ENCODE data around the gene ACMSD.

DNA sequence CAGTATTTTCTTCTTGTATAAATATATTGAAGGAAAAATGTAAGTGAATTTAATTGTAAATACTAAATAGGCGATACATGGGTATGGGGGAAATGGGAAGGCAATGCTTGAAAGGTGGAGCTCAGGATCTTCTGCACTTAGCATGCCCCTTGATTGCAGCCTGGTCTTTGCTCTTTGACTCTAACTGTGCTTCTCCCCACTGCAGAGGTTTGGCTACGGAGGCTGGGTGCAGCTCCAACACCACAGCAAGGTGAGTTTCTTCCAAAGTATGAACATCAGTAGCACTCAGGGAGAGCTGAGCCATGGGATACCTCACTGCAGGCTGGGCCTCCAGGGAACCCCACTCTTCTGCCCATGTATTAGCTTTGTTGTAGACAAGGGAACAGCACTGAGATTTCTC lies 6.6 kb downstream of the ACMSD start:
- TF ChIP-seq ESRRA (IDR thresholded peaks at IDR 0.05; ENCODE audit: borderline replicate concordance, low read length) (no peak), JUNB (IDR thresholded peaks at IDR 0.05) (no peak), HDAC2 (IDR thresholded peaks at IDR 0.05) (no peak), RAD21 (conservative IDR thresholded peaks at IDR 0.05 in 1 of 2, IDR thresholded peaks at IDR 0.05 in 1 of 2) (no peak), REST (IDR thresholded peaks at IDR 0.05) (no peak), PHF8 (IDR thresholded peaks at IDR 0.05; ENCODE audit: borderline replicate concordance, low read depth) (no peak), MAFK (IDR thresholded peaks at IDR 0.05; ENCODE audit: partially characterized antibody) (no peak)
- TF ChIP-seq, protein P1, sequence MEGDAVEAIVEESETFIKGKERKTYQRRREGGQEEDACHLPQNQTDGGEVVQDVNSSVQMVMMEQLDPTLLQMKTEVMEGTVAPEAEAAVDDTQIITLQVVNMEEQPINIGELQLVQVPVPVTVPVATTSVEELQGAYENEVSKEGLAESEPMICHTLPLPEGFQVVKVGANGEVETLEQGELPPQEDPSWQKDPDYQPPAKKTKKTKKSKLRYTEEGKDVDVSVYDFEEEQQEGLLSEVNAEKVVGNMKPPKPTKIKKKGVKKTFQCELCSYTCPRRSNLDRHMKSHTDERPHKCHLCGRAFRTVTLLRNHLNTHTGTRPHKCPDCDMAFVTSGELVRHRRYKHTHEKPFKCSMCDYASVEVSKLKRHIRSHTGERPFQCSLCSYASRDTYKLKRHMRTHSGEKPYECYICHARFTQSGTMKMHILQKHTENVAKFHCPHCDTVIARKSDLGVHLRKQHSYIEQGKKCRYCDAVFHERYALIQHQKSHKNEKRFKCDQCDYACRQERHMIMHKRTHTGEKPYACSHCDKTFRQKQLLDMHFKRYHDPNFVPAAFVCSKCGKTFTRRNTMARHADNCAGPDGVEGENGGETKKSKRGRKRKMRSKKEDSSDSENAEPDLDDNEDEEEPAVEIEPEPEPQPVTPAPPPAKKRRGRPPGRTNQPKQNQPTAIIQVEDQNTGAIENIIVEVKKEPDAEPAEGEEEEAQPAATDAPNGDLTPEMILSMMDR (IDR thresholded peaks at IDR 0.05): no peak
